HG02759 (cell line): Measurements from ENCODE around the gene LAMA3.

ENCODE experiments used
- ATAC-seq: cut with Tn5 transposase; IDR thresholded peaks from one replicate; pipeline ENCODE4 v1.9.1; 2021; ENCODE audit warnings: mild to moderate bottlenecking, moderate library complexity; ENCODE audit not compliant: unreplicated experiment

The LAMA3 gene

GRCh38 chr18:23871410-23871809 lies 182.2 kb downstream of the LAMA3 start:
- peak; percentile 95 for ATAC-seq

GRCh38 chr18:23872701-23873550 lies 183.7 kb downstream of the LAMA3 start:
- no peak for ATAC-seq

- ATAC-seq, result no peak
These were observed 187.0 kb downstream of the LAMA3 start for GRCh38 chr18:23875966-23876895.

- no peak for ATAC-seq
These were observed 187.7 kb downstream of the LAMA3 start for GRCh38 chr18:23876921-23877320.

GRCh38 chr18:23877371-23877770 lies 188.1 kb downstream of the LAMA3 start:
- no peak for ATAC-seq

GRCh38 chr18:23878336-23878900 lies 189.2 kb downstream of the LAMA3 start:
- no peak for ATAC-seq

GRCh38 chr18:23879126-23879525 lies 189.9 kb downstream of the LAMA3 start:
- ATAC-seq, result no peak

- no peak for ATAC-seq
These were observed 190.3 kb downstream of the LAMA3 start for GRCh38 chr18:23879544-23879943.

GRCh38 chr18:23879966-23880565 lies 190.8 kb downstream of the LAMA3 start:
- ATAC-seq, result no peak

GRCh38 chr18:23880931-23881617 lies 191.8 kb downstream of the LAMA3 start:
- ATAC-seq, result no peak

GRCh38 chr18:23881778-23882177 lies 192.5 kb downstream of the LAMA3 start:
- ATAC-seq, result no peak

GRCh38 chr18:23882616-23883276 lies 193.5 kb downstream of the LAMA3 start:
- ATAC-seq, result no peak

GRCh38 chr18:23883277-23883790 lies 194.1 kb downstream of the LAMA3 start:
- ATAC-seq, result no peak

- ATAC-seq, result no peak
These were observed 195.6 kb downstream of the LAMA3 start for GRCh38 chr18:23884681-23885375.

GRCh38 chr18:23885750-23886149 lies 196.5 kb downstream of the LAMA3 start:
- ATAC-seq, result no peak

GRCh38 chr18:23887035-23887434 lies 197.8 kb downstream of the LAMA3 start:
- ATAC-seq, result no peak

- no peak for ATAC-seq
These were observed 198.2 kb downstream of the LAMA3 start for GRCh38 chr18:23887493-23887892.

- ATAC-seq, result no peak
These were observed 199.6 kb downstream of the LAMA3 start for GRCh38 chr18:23888881-23889280.

- no peak for ATAC-seq
These were observed 200.7 kb downstream of the LAMA3 start for GRCh38 chr18:23889907-23890306.
